ENCODE results near the gene TPH1.

TPH1 gene

DNA sequence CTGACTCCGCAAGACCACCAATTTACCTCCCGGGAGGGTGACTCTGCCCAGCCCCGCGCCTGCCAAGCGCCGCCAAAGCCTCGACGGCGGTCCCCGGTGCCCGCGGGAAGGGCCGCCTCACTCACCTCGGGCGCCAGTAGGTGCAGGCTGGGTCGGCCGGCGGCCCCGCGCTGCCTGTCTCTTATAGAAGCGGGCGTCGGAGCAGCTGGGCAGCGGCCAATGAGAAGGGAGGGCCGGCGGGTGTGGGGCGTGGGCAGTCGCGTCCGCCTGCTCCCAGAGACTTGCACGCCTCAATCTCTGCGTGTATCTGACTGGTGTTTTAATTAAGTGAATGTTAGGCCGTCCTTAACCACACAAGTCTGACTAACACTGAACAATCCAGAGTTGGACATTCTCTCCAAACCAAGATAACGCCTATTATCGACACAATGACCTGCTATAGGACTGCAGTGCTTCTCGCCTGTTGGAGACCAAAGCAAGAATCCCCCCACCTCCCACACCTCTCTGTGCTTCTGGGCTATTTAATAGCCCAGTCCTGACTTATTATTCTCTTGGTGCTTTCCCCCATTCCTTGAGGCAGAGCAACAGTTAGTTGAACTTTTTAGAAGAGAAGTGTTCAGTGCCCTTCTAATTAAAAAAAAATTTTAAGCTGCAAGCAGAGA is at the start of gene TPH1:
Gene TPH1 (minus strand): TSS at position 154 of the 662 bp plus-strand sequence. CDS start 5,507 bp downstream, outside the sequence.
- no peak for DNase-seq
- H3K4me3 Mint-ChIP-seq, result no peak within 1 kb of the TSS

DNA sequence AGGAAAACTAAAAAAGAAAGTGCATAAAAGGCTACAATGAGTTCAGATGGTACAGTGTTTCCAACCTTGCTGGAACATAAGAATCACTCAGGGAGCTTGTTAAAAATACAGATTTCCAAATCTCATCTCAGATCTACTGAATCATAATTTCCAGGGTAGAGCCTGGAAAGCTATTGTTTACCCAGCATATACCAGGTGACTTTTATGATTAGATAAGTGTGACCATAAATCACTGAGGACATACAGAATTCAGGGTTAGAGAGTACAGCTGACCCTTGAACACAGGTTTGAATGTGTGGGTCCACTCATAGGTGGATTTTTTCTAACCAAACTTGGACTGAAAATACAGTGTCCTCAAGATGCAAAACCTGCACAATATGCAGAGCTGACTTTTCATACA is 47.9 kb upstream of the TPH1 start:
- H3K36me3 Mint-ChIP-seq (ENCODE audit: low read depth), result peaks cover 39% of the 10 kb centered on the region

More for the DNA sequence above, at the start of gene TPH1:
- no peak for ATAC-seq
- Mint-ChIP-seq H3K27me3 (peaks cover 35% of the 10 kb centered on the region), H3K9me3 (peaks cover 11% of the 10 kb centered on the region), H3K27ac (no peak within 1 kb of the TSS), H3K4me1 (no peaks in the 10 kb centered on the region), H3K36me3 (ENCODE audit: low read depth) (no peaks in the 10 kb centered on the region)

DNA sequence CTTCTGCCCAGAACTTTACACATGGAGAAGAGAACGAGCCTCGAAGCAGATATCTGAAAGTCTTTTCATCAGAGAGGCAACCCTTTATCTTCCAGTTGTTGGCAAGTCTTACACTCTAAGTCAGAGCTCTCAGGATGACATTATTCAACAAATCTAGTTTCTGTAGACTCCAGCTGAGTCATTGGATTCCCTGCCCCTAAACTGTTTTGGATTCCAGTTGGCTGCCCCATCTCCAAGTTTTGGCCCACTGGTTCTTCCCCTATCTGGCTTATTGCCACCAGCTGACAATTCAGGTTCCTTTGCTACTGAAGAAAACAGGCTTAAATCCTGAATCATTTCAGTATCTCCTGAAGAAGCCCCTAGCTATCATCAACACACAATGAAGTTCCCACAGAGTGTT is 45.7 kb upstream of the TPH1 start:
- Mint-ChIP-seq H3K4me1 (peaks cover 8% of the 10 kb centered on the region), H3K27ac (no peak overlapping the region), H3K4me3 (no peak overlapping the region), H3K9me3 (no peaks in the 10 kb centered on the region), H3K36me3 (ENCODE audit: low read depth) (peaks cover 54% of the 10 kb centered on the region), H3K27me3 (no peaks in the 10 kb centered on the region)
- no peak for ATAC-seq
- no peak for DNase-seq

More for the DNA sequence above, 47.9 kb upstream of the TPH1 start:
- no peak for DNase-seq
- no peaks in the 10 kb centered on the region for H3K9me3 Mint-ChIP-seq
- peak overlapping the region; percentile 21 for H3K27ac Mint-ChIP-seq
- no peak overlapping the region for H3K4me3 Mint-ChIP-seq
- H3K4me1 Mint-ChIP-seq, result peaks cover 8% of the 10 kb centered on the region
- no peak for ATAC-seq
- no peaks in the 10 kb centered on the region for H3K27me3 Mint-ChIP-seq

DNA sequence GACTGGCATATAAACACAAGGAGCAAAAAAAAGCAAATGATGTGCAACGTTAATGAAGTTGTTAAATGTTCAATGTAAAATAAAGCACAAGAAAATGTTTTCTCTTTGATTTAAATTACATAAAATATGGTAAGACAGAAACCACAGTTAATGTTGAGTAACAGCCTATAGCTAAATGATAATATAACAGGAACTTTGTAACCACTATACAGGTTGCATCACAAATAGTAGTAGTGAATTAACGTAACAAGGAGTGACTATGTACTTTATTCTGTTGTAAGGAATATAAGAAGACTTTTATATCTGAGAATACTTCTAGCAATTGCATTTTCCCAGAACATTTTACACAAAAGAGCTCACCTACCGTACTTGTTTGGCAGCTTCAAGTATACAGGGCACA is 42.9 kb upstream of the TPH1 start:
- H3K4me1 Mint-ChIP-seq, result peaks cover 4% of the 10 kb centered on the region
- DNase-seq (no peak), ATAC-seq (no peak)
- H3K4me3 Mint-ChIP-seq, result no peak overlapping the region
- H3K36me3 Mint-ChIP-seq (ENCODE audit: low read depth), result peaks cover 50% of the 10 kb centered on the region
- no peak overlapping the region for H3K27ac Mint-ChIP-seq
- H3K27me3 Mint-ChIP-seq, result no peaks in the 10 kb centered on the region
- H3K9me3 Mint-ChIP-seq, result no peaks in the 10 kb centered on the region

DNA sequence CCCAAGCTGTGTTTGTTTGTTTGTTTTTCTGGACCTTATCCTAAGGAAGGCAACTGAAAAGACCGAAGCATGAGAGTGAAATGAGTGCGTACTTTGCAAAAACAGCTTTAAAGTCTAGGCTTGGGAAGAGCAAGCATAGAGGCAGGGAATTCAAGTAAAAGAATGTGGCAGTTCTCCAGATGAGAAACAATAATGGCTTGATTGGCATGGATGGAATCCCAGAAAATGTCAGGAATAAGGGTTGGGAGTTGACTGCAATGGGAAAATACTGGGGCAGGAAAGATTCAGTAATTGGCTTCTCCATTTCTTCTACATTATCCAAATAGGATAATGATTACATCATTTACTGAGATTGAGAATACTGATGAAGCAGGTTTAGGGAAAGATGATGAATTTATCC is 42.3 kb upstream of the TPH1 start:
- no peak overlapping the region for H3K27ac Mint-ChIP-seq
- no peak for ATAC-seq
- no peaks in the 10 kb centered on the region for H3K27me3 Mint-ChIP-seq
- H3K9me3 Mint-ChIP-seq, result no peaks in the 10 kb centered on the region
- H3K36me3 Mint-ChIP-seq (ENCODE audit: low read depth), result peaks cover 49% of the 10 kb centered on the region
- no peak for DNase-seq
- H3K4me3 Mint-ChIP-seq, result no peak overlapping the region
- no peaks in the 10 kb centered on the region for H3K4me1 Mint-ChIP-seq

DNA sequence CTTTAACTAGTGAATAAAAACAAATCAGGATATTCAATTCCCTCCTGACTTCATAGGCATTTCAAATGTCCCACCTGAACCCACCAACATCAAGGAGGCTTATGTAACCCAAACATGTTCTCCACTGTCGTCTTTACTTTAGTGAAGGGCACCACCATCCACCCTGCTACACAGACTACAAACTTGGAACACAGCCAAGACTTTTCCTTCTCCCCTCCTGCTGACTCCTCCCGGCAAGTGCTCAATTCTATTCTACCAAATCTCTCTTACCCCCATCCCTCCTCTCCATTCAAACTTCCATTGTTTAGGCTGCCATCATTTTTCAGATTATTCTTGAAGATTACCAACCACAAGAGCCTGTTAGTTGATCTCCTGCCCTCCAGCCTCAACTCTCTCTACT is 35.5 kb upstream of the TPH1 start:
- Mint-ChIP-seq H3K36me3 (ENCODE audit: low read depth) (peaks cover 36% of the 10 kb centered on the region), H3K27me3 (no peaks in the 10 kb centered on the region), H3K9me3 (no peaks in the 10 kb centered on the region), H3K27ac (peak overlapping the region; percentile 28), H3K4me3 (no peak overlapping the region), H3K4me1 (peaks cover 5% of the 10 kb centered on the region)
- DNase-seq (no peak), ATAC-seq (no peak)

DNA sequence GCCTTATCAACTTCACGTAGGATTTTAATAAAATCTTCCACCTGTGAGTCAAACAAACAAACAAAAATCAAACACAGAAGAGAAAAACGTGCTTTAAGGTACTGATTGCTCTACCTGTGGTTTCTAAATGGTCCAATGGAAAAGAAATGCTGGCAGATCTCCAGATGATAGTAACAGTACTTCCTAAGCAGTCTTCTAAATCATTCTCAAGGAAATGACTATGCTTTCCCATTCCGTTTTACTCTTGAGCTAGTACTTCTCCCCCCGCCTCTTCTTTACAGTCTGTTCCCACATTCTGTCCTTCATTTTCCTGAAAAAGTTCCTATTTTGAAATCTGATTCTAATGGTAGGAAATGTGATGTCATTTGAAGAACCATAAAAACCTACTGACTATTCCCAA is 34.4 kb upstream of the TPH1 start:
- H3K4me3 Mint-ChIP-seq, result no peak overlapping the region
- no peak for DNase-seq
- peaks cover 5% of the 10 kb centered on the region for H3K4me1 Mint-ChIP-seq
- ATAC-seq, result no peak
- peak overlapping the region; percentile 21 for H3K27ac Mint-ChIP-seq
- H3K9me3 Mint-ChIP-seq, result no peaks in the 10 kb centered on the region
- peaks cover 39% of the 10 kb centered on the region for H3K36me3 Mint-ChIP-seq (ENCODE audit: low read depth)
- no peaks in the 10 kb centered on the region for H3K27me3 Mint-ChIP-seq

DNA sequence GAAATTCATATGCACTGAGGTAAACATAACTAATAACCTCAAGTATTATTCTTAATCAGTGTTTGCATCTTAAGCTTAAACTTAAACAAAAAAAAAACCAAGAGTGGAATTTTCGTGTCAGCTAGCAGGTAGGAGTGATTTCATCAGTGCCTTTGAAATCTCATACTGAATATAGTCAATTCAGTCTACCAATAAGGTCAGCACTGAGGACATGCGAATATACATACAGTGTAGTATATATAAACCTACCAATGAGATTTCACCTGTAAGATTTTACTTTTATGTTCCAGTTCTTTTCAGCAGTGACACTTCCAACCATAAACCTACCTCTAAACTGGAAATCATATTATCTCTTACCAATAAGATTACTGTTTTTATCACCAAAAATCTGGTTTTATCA is 32.8 kb upstream of the TPH1 start:
- peak; percentile 59 for ATAC-seq
- no peaks in the 10 kb centered on the region for H3K9me3 Mint-ChIP-seq

DNA sequence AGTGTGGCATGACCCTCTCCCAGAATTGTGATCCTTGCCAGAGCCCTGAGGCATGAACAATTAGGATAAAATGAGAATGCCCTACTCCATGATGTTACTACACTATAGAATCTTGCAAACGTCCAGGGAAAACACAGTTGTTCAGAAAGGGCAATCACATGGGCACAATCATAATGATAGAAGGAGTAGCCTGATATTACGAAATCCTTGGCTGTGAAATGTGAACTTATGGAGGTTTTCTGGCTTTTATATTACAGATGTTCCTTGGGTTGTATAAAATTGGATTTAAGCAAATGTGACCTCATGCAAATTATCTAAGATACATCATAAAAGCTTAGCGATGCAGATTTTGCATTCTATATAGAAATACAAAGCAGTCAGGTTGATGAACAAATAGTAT is 29.4 kb upstream of the TPH1 start:
- Mint-ChIP-seq H3K27me3 (no peaks in the 10 kb centered on the region), H3K27ac (no peak overlapping the region), H3K4me3 (no peak overlapping the region), H3K9me3 (no peaks in the 10 kb centered on the region), H3K4me1 (peaks cover 5% of the 10 kb centered on the region), H3K36me3 (ENCODE audit: low read depth) (peaks cover 20% of the 10 kb centered on the region)
- no peak for ATAC-seq
- no peak for DNase-seq

More for the DNA sequence above, 32.8 kb upstream of the TPH1 start:
- Mint-ChIP-seq H3K36me3 (ENCODE audit: low read depth) (peaks cover 38% of the 10 kb centered on the region), H3K27ac (peak overlapping the region; percentile 62), H3K4me1 (peaks cover 5% of the 10 kb centered on the region), H3K4me3 (no peak overlapping the region), H3K27me3 (no peaks in the 10 kb centered on the region)
- no peak for DNase-seq

DNA sequence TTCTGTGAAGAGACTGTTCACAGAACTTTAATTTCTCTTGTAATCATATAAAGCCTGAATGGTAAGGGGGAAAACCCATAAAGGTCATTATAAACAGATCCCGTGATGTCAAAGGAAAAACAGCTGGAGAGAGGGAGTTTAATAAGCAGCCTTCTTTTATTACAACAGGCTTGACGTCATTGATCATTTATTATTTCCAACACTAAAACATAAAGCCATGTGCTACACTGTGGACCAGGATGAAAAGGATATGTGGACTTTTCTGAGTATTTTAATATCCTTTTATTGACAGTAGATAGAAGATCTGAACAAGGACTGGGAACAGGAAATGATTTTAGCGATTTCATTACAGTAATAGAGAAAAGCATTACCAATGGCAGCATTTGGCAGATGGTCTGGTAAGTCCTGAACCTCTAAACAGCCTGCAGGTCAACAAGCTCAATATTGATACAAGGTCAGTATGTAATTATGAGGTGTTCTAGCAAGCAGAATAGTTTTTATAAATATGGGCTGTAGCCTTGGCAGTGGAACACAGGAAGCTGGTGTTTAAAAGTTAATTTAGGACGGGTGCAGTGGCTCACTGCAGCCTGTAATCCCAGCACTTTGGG is 25.1 kb upstream of the TPH1 start:
- DNase-seq, result no peak
- Mint-ChIP-seq H3K4me1 (no peaks in the 10 kb centered on the region), H3K36me3 (ENCODE audit: low read depth) (peaks cover 10% of the 10 kb centered on the region), H3K4me3 (no peak overlapping the region), H3K9me3 (no peaks in the 10 kb centered on the region), H3K27ac (no peak overlapping the region), H3K27me3 (no peaks in the 10 kb centered on the region)
- no peak for ATAC-seq

DNA sequence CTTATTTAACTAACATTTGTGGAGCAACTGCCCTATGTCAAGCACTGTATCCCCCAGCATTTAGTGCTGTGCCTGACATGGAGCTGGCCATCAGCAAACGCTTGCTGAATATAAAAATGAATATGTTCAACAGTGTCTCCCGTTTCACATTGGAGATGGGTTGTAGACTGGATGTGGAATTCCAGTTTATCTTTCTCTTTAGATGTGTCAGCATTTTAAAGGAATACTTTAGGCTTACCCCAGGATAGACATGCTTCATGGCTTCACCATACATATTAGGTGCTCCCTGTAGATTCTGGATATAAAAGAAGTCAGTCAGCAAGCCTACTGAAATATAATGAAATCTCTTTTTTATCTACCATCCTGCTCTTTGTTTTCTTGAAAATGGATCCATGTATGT is 21.3 kb upstream of the TPH1 start:
- no peaks in the 10 kb centered on the region for H3K9me3 Mint-ChIP-seq
- no peaks in the 10 kb centered on the region for H3K27me3 Mint-ChIP-seq
- no peak overlapping the region for H3K27ac Mint-ChIP-seq
- no peak for DNase-seq
- H3K36me3 Mint-ChIP-seq (ENCODE audit: low read depth), result peaks cover 2% of the 10 kb centered on the region
- no peak for ATAC-seq
- H3K4me1 Mint-ChIP-seq, result no peaks in the 10 kb centered on the region
- H3K4me3 Mint-ChIP-seq, result no peak overlapping the region

DNA sequence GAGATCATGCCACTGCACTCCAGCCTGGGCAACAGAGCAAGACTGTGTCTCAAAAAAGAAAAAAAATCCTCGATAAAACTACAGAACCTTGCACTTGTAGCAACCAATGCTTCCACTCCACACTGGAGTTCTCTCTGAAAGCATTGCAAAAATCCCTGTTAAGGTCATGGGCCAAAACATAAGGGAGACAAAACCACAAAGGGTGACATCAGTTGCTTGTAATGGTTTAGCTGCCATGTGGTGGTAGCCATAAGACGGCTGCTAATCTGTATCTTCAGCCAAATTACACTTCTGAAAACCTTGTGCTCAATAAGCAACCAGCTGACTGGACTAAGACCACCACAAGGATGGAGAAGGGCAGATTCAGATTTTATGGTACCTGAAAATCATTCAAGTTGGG is 20.6 kb upstream of the TPH1 start:
- no peak for DNase-seq
- no peak for ATAC-seq
- H3K36me3 Mint-ChIP-seq (ENCODE audit: low read depth), result no peaks in the 10 kb centered on the region
- H3K9me3 Mint-ChIP-seq, result no peaks in the 10 kb centered on the region
- H3K27ac Mint-ChIP-seq, result no peak overlapping the region
- no peak overlapping the region for H3K4me3 Mint-ChIP-seq
- no peaks in the 10 kb centered on the region for H3K27me3 Mint-ChIP-seq
- H3K4me1 Mint-ChIP-seq, result no peaks in the 10 kb centered on the region

DNA sequence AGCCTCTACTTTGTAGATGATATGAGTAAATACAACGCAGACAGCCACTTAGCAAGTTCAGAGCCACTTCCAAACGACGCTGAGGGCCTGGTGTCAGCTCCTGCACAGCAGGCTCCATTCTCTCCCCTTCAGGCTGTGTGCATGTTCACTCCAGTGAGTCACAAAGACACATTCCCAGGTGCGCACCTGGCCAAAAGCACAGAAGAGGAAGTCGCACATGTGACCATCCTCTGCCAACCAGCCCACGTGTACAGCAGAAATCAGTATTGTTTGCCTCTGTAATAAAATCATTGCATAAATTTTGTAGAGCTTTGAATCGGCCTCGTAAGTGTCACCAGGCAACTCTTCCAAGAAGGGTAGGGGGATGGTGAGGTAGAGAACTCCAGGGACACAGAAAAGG is 19.5 kb upstream of the TPH1 start:
- no peak for DNase-seq
- no peak overlapping the region for H3K27ac Mint-ChIP-seq
- H3K4me3 Mint-ChIP-seq, result no peak overlapping the region
- no peaks in the 10 kb centered on the region for H3K36me3 Mint-ChIP-seq (ENCODE audit: low read depth)
- H3K9me3 Mint-ChIP-seq, result no peaks in the 10 kb centered on the region
- H3K4me1 Mint-ChIP-seq, result no peaks in the 10 kb centered on the region
- ATAC-seq, result no peak
- no peaks in the 10 kb centered on the region for H3K27me3 Mint-ChIP-seq

DNA sequence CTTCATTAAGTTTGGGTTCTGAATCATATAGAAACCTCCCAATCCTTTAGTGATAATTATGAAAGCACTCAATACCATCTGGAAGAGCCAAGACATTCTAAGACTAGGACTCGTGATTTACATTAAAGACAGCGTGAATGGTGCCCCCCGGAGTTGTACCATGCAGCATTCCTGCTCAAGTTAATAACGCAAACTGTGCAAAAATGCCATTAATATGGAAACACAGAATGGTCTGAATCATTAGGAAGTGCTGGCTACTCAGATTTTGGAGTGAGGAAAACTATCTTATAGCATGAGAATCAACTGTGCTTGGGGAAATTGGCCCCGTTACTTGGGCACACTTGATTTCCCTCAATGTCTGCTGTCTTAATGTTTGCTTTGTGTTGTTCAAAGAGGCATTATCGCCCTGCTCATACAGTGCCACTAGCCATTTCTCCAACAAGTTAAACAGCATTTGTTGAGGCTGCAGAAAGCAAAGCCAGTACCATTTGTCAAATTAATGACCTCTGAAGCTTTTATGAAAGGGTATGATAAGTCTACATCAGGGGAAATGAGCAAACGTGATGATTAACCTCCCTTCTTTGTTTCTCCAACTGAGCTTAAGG is 18.5 kb upstream of the TPH1 start:
- H3K4me1 Mint-ChIP-seq, result no peaks in the 10 kb centered on the region
- no peak for ATAC-seq

DNA sequence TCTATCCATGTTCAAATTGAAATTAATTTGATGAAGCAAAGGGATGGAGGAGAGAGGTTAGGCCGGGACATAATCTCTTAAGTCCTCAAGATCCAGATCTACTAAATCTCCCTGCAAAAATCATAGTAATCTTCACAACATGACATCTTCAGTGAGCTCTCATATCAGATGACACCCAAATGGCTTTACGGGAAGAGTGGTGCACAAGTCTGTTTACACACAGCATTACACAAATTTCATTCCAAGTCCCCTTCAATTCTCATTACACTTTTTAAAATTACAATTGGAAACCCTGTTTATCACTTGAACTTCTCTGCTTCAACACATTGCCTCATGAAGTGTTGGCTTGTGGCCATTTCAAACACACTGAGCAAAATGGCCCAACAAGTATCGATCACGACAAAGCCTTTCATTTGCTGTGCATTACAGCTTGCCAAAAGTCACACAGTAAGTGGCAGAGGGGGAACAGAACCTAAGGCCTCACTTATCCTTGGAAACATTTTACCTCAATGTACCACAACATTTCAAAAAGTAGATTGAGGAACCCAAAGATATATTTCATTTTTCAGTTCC is 17.9 kb upstream of the TPH1 start:
- H3K27me3 Mint-ChIP-seq, result no peaks in the 10 kb centered on the region
- no peaks in the 10 kb centered on the region for H3K36me3 Mint-ChIP-seq (ENCODE audit: low read depth)
- no peaks in the 10 kb centered on the region for H3K4me1 Mint-ChIP-seq
- no peak overlapping the region for H3K4me3 Mint-ChIP-seq
- no peak for DNase-seq
- H3K27ac Mint-ChIP-seq, result no peak overlapping the region
- H3K9me3 Mint-ChIP-seq, result no peaks in the 10 kb centered on the region
- ATAC-seq, result no peak

More for the DNA sequence above, 18.5 kb upstream of the TPH1 start:
- H3K4me3 Mint-ChIP-seq, result no peak overlapping the region
- DNase-seq, result no peak
- no peaks in the 10 kb centered on the region for H3K9me3 Mint-ChIP-seq
- no peak overlapping the region for H3K27ac Mint-ChIP-seq
- H3K27me3 Mint-ChIP-seq, result no peaks in the 10 kb centered on the region
- H3K36me3 Mint-ChIP-seq (ENCODE audit: low read depth), result no peaks in the 10 kb centered on the region
